ENCODE measurements around the gene RAB7A.

- TF ChIP-seq CTCF (IDR thresholded peaks at IDR 0.05; ENCODE audit: poor library complexity) (no peak), EZH2phosphoT487 (IDR thresholded peaks at IDR 0.05; ENCODE audit: low read depth, severe bottlenecking, unreplicated experiment) (no peak)
These were observed 81.3 kb downstream of the RAB7A start for GRCh38 chr3:128807186-128807830.
